Body of pancreas (tissue), 4 donors: ENCODE data around the gene EFCAB6. TPM values are rescaled to one million over a fixed set of nuclear protein-coding genes. Genes with fewer than 3 reads are reported as not detected.

Experiments used
- ATAC-seq: fragments of 150-250 bp; one replicate; pipeline ENCODE4 v1.9.1; 2016
- DNase-seq, 4 donors: peaks; one replicate each; pipeline ENCODE4 v3.0.0-alpha.2; 2019
- H3K27ac ChIP-seq, 4 donors: fragments of 200-600 bp; sonication (generic); 1 replicate in 3 of 4; 2 replicates in 1 of 4; pipeline versions ENCODE4 v1.5.1 to v1.6.1; 2016 to 2019; ENCODE audit warnings: mild to moderate bottlenecking in 1 of 4, mixed read lengths in 1 of 4, moderate library complexity in 1 of 4
- H3K27me3 ChIP-seq, 2 donors: fragments of 200-600 bp; sonication (generic); one replicate each; pipeline ENCODE4 v1.6.0; 2016; ENCODE audit warnings: mild to moderate bottlenecking in 1 of 2
- H3K36me3 ChIP-seq, 2 donors: fragments of 200-600 bp; sonication (generic); replicated peaks in 1 of 2; 2 replicates each; pipeline ENCODE4 v1.5.1; 2016; ENCODE audit warnings: low read depth in 2 of 2; ENCODE audit not compliant: insufficient read depth in 1 of 2
- H3K4me1 ChIP-seq: fragments of 200-600 bp; sonication (generic); one replicate; pipeline ENCODE4 v1.6.0; 2016
- H3K4me3 ChIP-seq, 2 donors: fragments of 200-600 bp; sonication (generic); 1 replicate in 1 of 2; 2 replicates in 1 of 2; pipeline ENCODE4 v1.5.1; 2016 to 2019
- H3K9me3 ChIP-seq, 3 donors: fragments of 200-600 bp; sonication (generic); 1 replicate in 2 of 3; 2 replicates in 1 of 3; pipeline ENCODE4 v1.5.1; 2016
- CTCF ChIP-seq, 7 experiments: fragments of 450-650 bp in 4 of 7; fragments of 200-600 bp in 3 of 7; sonication (generic) in 3 of 7; IDR thresholded peaks; one replicate each; pipeline ENCODE4 v1.5.1; 2016 to 2019; ENCODE audit warnings: antibody characterized with exemption in 7 of 7
- POLR2A ChIP-seq, 3 donors: fragments of 450-650 bp; IDR thresholded peaks; one replicate each; pipeline ENCODE4 v1.6.1; 2016; ENCODE audit warnings: antibody characterized with exemption in 3 of 3, mild to moderate bottlenecking in 2 of 3
- WGBS, 2 donors: methylation state at CpG; one replicate each; pipeline ENCODE4 v1.1.5; 2017; 5-methylcytosine and 5-hydroxymethylcytosine counted together
- intact Hi-C: fragments of 100-400 bp; cut with DNase I; formaldehyde crosslinking; loops from one replicate; pipeline ENCODE4 v1.15.1; 2023
- total RNA-seq, 2 donors: library from RNA; depleted of rRNA; stranded (reverse); fragments of >200 nt; gene quantifications; one replicate each; pipeline ENCODE4 v1.1.0, GENCODE V29; 2016

Gene EFCAB6
- total RNA-seq, 2 donors from 2014 or later: 4.0 to 4.4 TPM

- Histone ChIP-seq H3K9me3 (no peaks in the 10 kb centered on the region), H3K36me3 (no peaks in the 10 kb centered on the region), H3K27me3 (no peaks in the 10 kb centered on the region), H3K4me1 (no peaks in the 10 kb centered on the region), H3K4me3 (no peak overlapping the region), H3K27ac (no peak overlapping the region)
- no peak for TF ChIP-seq POLR2A (IDR thresholded peaks at IDR 0.05)
- DNase-seq (no peak), ATAC-seq (no peak)
- WGBS, 2 donors: 86 to 88% methylated on average over 17 of the region's 17 CpGs
- intact Hi-C loops: no loop called here
Measured at GRCh38 chr22:43532301-43533155, 279.6 kb downstream of the EFCAB6 start.

- no peak overlapping the region for H3K27ac ChIP-seq
- TF ChIP-seq CTCF (IDR thresholded peaks at IDR 0.05) (no peak), POLR2A (IDR thresholded peaks at IDR 0.05) (no peak)
- no peaks in the 10 kb centered on the region for H3K27me3 ChIP-seq
- WGBS, 2 donors: 47 to 76% methylated on average over 3 to 4 of the region's 4 CpGs
- no peak overlapping the region for H3K4me3 ChIP-seq
- no peaks in the 10 kb centered on the region for H3K9me3 ChIP-seq
- intact Hi-C loops: no loop called here
- no peak for DNase-seq
- no peaks in the 10 kb centered on the region for H3K4me1 ChIP-seq
- no peak for ATAC-seq
- no peaks in the 10 kb centered on the region for H3K36me3 ChIP-seq
Measured at GRCh38 chr22:43531651-43532050, 280.5 kb downstream of the EFCAB6 start.

- TF ChIP-seq POLR2A (IDR thresholded peaks at IDR 0.05) (no peak), CTCF (IDR thresholded peaks at IDR 0.05) (no peak)
- Histone ChIP-seq H3K36me3 (no peaks in the 10 kb centered on the region), H3K4me3 (no peak overlapping the region), H3K9me3 (no peaks in the 10 kb centered on the region), H3K4me1 (no peaks in the 10 kb centered on the region), H3K27ac (no peak overlapping the region), H3K27me3 (no peaks in the 10 kb centered on the region)
- WGBS, 2 donors: 78 to 89% methylated on average over 24 to 30 of the region's 34 CpGs
- DNase-seq (no peak), ATAC-seq (no peak)
- intact Hi-C loops: no loop called here
Measured at GRCh38 chr22:43530349-43531201, 281.5 kb downstream of the EFCAB6 start.

- H3K27me3 ChIP-seq: no peaks in the 10 kb centered on the region
- 83 to 86% methylated on average over 8 to 9 of the region's 9 CpGs for WGBS, 2 donors
- DNase-seq (no peak), ATAC-seq (no peak)
- H3K4me3 ChIP-seq: no peak overlapping the region
- H3K4me1 ChIP-seq: no peaks in the 10 kb centered on the region
- H3K27ac ChIP-seq: no peak overlapping the region
- H3K36me3 ChIP-seq: no peaks in the 10 kb centered on the region
- H3K9me3 ChIP-seq: no peaks in the 10 kb centered on the region
- TF ChIP-seq CTCF (IDR thresholded peaks at IDR 0.05) (no peak), POLR2A (IDR thresholded peaks at IDR 0.05) (no peak)
- intact Hi-C loops: no loop called here
Measured at GRCh38 chr22:43529934-43530333, 282.2 kb downstream of the EFCAB6 start.

- Histone ChIP-seq H3K4me3 (no peak overlapping the region), H3K4me1 (no peaks in the 10 kb centered on the region), H3K27me3 (no peaks in the 10 kb centered on the region), H3K36me3 (no peaks in the 10 kb centered on the region), H3K27ac (no peak overlapping the region), H3K9me3 (no peaks in the 10 kb centered on the region)
- DNase-seq (no peak), ATAC-seq (no peak)
- 96 to 100% methylated on average over 2 of the region's 2 CpGs for WGBS, 2 donors
- intact Hi-C loops: no loop called here
- TF ChIP-seq POLR2A (IDR thresholded peaks at IDR 0.05) (no peak), CTCF (IDR thresholded peaks at IDR 0.05) (no peak)
Measured at GRCh38 chr22:43529461-43529860, 282.6 kb downstream of the EFCAB6 start.
